Prostate gland (tissue), 2 donors: Measurements from ENCODE around the gene HTR6. TPM values are rescaled to one million over a fixed set of nuclear protein-coding genes. Genes with fewer than 3 reads are reported as not detected.

ENCODE experiments used
- DNase-seq: peaks from one replicate; pipeline ENCODE4 v3.0.0-alpha.2; 2019; ENCODE audit warnings: low spot score
- H3K27ac ChIP-seq, 2 donors: fragments of 200-600 bp; sonication (generic); 2 replicates each; pipeline ENCODE4 v1.5.1; 2017 to 2019
- H3K27me3 ChIP-seq: fragments of 200-600 bp; sonication (generic); replicated peaks from 2 replicates; pipeline ENCODE4 v1.5.1; 2019; ENCODE audit not compliant: insufficient read depth
- H3K36me3 ChIP-seq, 2 donors: fragments of 200-600 bp; sonication (generic); 1 replicate in 1 of 2; 2 replicates in 1 of 2; pipeline versions ENCODE4 v1.5.1 to v1.8.1; 2017 to 2019
- H3K4me1 ChIP-seq: fragments of 200-600 bp; sonication (generic); replicated peaks from 2 replicates; pipeline ENCODE4 v1.5.1; 2019
- H3K4me3 ChIP-seq, 2 donors: fragments of 200-600 bp; sonication (generic); 2 replicates each; pipeline ENCODE4 v1.5.1; 2017 to 2019
- H3K9me3 ChIP-seq: fragments of 200-600 bp; sonication (generic); 2 replicates; pipeline ENCODE4 v1.5.1; 2017
- POLR2A ChIP-seq: fragments of 450-650 bp; IDR thresholded peaks from one replicate; pipeline ENCODE4 v1.6.1; 2016; ENCODE audit warnings: antibody characterized with exemption, mild to moderate bottlenecking
- POLR2AphosphoS5 ChIP-seq: sonication (generic); formaldehyde crosslinking; IDR thresholded peaks from one replicate; pipeline ENCODE4 v1.6.1; 2017; ENCODE audit warnings: antibody characterized with exemption
- WGBS: methylation state at CpG from one replicate; pipeline ENCODE4 v1.1.5; 2018; 5-methylcytosine and 5-hydroxymethylcytosine counted together
- intact Hi-C: fragments of 100-400 bp; cut with DNase I; formaldehyde crosslinking; loops from one replicate; pipeline ENCODE4 v1.14.2; 2022
- total RNA-seq, 2 donors: library from RNA; depleted of rRNA; stranded (reverse); fragments of >200 nt; gene quantifications; one replicate each; pipeline ENCODE4 v1.1.0, GENCODE V29; 2016
- TF ChIP-seq, protein P1 (sequence below), 4 experiments: fragments of 200-600 bp in 2 of 4; fragments of 450-650 bp in 2 of 4; sonication (generic) in 2 of 4; IDR thresholded peaks; 1 replicate in 3 of 4; 2 replicates in 1 of 4; pipeline ENCODE4 v1.5.1; 2016 to 2019; ENCODE audit warnings: antibody characterized with exemption in 4 of 4, mild to moderate bottlenecking in 2 of 4, moderate library complexity in 2 of 4

The HTR6 gene
- total RNA-seq, 2 donors from 2014 or later: not detected

DNA sequence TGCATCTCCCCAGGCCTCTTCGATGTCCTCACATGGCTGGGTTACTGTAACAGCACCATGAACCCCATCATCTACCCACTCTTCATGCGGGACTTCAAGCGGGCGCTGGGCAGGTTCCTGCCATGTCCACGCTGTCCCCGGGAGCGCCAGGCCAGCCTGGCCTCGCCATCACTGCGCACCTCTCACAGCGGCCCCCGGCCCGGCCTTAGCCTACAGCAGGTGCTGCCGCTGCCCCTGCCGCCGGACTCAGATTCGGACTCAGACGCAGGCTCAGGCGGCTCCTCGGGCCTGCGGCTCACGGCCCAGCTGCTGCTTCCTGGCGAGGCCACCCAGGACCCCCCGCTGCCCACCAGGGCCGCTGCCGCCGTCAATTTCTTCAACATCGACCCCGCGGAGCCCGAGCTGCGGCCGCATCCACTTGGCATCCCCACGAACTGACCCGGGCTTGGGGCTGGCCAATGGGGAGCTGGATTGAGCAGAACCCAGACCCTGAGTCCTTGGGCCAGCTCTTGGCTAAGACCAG, 14.3 kb downstream of the HTR6 start:
- H3K36me3 ChIP-seq: no peaks in the 10 kb centered on the region
- WGBS: 91% methylated on average over 34 of the region's 34 CpGs
- TF ChIP-seq POLR2AphosphoS5: no peak
- TF ChIP-seq, protein P1, sequence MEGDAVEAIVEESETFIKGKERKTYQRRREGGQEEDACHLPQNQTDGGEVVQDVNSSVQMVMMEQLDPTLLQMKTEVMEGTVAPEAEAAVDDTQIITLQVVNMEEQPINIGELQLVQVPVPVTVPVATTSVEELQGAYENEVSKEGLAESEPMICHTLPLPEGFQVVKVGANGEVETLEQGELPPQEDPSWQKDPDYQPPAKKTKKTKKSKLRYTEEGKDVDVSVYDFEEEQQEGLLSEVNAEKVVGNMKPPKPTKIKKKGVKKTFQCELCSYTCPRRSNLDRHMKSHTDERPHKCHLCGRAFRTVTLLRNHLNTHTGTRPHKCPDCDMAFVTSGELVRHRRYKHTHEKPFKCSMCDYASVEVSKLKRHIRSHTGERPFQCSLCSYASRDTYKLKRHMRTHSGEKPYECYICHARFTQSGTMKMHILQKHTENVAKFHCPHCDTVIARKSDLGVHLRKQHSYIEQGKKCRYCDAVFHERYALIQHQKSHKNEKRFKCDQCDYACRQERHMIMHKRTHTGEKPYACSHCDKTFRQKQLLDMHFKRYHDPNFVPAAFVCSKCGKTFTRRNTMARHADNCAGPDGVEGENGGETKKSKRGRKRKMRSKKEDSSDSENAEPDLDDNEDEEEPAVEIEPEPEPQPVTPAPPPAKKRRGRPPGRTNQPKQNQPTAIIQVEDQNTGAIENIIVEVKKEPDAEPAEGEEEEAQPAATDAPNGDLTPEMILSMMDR (IDR thresholded peaks at IDR 0.05): no peak
- no peak for TF ChIP-seq POLR2A
- DNase-seq: no peak
- H3K27me3 ChIP-seq: no peaks in the 10 kb centered on the region
- no peak overlapping the region for H3K27ac ChIP-seq
- intact Hi-C loops: no loop called here
- no peaks in the 10 kb centered on the region for H3K9me3 ChIP-seq
- no peaks in the 10 kb centered on the region for H3K4me1 ChIP-seq
- H3K4me3 ChIP-seq: no peak overlapping the region

DNA sequence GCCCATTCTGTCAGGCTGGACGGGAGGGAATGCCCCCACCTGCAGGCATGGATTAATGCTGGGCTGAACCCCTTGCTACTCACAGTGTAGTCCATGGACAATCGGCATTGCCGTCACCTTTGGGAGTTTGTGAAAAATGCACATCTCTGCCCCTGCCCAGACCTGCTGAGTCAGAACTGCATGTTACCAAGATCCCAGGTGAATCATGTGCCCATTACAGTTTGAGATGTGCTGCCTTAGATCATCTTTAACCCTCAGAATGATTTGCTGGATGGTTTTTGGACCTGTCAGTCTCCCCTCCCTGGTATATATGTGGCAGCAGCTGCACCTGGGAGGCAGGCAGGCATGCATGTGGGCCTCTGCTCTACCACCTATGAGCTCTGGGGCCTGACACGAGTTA, 15.0 kb downstream of the HTR6 start:
- Histone ChIP-seq H3K27me3 (no peaks in the 10 kb centered on the region), H3K4me3 (no peak overlapping the region), H3K4me1 (no peaks in the 10 kb centered on the region), H3K9me3 (no peaks in the 10 kb centered on the region), H3K36me3 (no peaks in the 10 kb centered on the region), H3K27ac (no peak overlapping the region)
- intact Hi-C loops: no loop called here
- WGBS: 66% methylated on average over 4 of the region's 4 CpGs
- no peak for TF ChIP-seq POLR2AphosphoS5
- TF ChIP-seq, protein P1 (IDR thresholded peaks at IDR 0.05): no peak
- no peak for TF ChIP-seq POLR2A
- DNase-seq: no peak

DNA sequence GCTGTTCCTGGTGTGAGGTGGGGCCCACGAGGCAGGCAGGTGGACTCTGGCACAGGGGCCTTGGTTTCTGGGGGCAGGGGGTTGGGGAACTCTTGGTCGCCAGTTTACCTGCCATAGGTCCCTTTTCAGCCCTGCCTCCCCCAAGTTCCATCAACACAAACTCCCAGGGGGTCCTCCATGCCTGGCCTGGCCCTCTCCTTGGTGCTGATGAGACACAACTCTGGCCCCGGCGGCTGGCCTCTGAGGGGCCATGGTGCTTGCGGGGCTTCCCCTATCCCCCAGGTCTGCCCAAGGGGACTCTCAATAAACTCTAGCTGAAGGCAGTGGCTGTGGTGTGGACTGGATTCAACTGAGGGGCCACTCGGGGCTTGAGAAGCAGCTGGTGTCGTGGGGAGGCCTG, 16.0 kb downstream of the HTR6 start:
- Histone ChIP-seq H3K36me3 (no peaks in the 10 kb centered on the region), H3K4me1 (no peaks in the 10 kb centered on the region), H3K4me3 (no peak overlapping the region), H3K27ac (no peak overlapping the region), H3K9me3 (no peaks in the 10 kb centered on the region), H3K27me3 (no peaks in the 10 kb centered on the region)
- DNase-seq: no peak
- TF ChIP-seq, protein P1 (IDR thresholded peaks at IDR 0.05): no peak
- TF ChIP-seq POLR2AphosphoS5 (no peak), POLR2A (no peak)
- intact Hi-C loops: no loop called here
- 82% methylated on average over 7 of the region's 7 CpGs for WGBS

DNA sequence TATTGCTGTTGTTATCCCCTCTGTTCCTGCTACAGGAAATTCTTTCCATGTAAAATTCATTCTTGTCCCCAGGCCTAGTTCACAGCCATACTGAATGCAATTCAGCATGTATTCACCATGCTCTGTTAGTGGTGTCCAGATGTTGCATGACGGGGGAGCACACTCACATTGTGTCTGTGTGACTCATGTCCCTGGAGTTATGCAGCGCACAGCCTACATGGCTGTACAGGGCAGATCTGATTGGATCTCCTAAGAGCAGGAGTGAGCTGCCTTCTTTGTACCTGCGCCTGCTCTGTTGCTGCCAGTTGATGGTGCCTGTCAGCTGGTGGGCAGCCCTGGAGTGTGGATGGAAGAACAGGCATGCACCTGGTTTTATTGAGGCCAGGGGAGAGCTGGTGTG, 17.6 kb downstream of the HTR6 start:
- 91% methylated on average over 3 of the region's 3 CpGs for WGBS
- no peaks in the 10 kb centered on the region for H3K9me3 ChIP-seq
- intact Hi-C loops: no loop called here
- no peak for TF ChIP-seq POLR2A
- TF ChIP-seq POLR2AphosphoS5: no peak
- TF ChIP-seq, protein P1 (IDR thresholded peaks at IDR 0.05): no peak
- no peaks in the 10 kb centered on the region for H3K27me3 ChIP-seq
- H3K36me3 ChIP-seq: no peaks in the 10 kb centered on the region
- H3K27ac ChIP-seq: no peak overlapping the region
- no peak for DNase-seq
- H3K4me3 ChIP-seq: no peak overlapping the region
- H3K4me1 ChIP-seq: no peaks in the 10 kb centered on the region

DNA sequence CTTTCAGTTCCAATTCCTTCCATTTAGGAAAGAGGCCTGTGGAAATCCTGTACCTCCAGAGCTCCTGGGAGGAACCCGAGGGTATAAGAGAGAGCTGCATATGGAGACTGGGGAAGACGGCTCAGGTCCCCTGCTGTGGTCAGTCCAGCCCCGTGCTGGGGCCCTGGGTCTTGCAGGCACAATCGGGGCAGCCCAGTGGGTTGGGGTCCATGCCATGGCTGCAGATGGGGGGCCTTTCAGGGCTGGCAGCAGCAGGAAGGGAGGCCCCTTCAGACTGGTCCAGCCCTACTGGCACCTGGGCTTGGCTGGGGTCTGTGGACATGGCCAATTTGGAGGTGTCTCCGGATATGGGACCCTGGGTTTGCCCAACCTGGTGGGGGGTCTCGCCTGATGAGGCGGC, 18.2 kb downstream of the HTR6 start:
- TF ChIP-seq POLR2A (no peak), POLR2AphosphoS5 (no peak)
- TF ChIP-seq, protein P1 (IDR thresholded peaks at IDR 0.05): no peak
- Histone ChIP-seq H3K36me3 (no peaks in the 10 kb centered on the region), H3K4me1 (no peaks in the 10 kb centered on the region), H3K27ac (no peak overlapping the region), H3K9me3 (no peaks in the 10 kb centered on the region), H3K4me3 (no peak overlapping the region), H3K27me3 (no peaks in the 10 kb centered on the region)
- 71% methylated on average over 4 of the region's 7 CpGs for WGBS
- DNase-seq: no peak
- intact Hi-C loops: no loop called here
